SK-N-SH treated with all-trans-retinoic acid at 6 μM for 48 hours (cell line): Measurements from ENCODE around the gene APOL6.

ENCODE experiments used
- ATAC-seq: fragments of 200-7000 bp; cut with Tn5 transposase; 3 replicates; pipeline ENCODE4 v1.9.1; 2020; ENCODE audit warnings: mild to moderate bottlenecking, moderate library complexity
- ARNTL ChIP-seq: fragments of 450-650 bp; formaldehyde crosslinking; IDR thresholded peaks from 2 replicates; pipeline ENCODE4 v1.5.0; 2020; ENCODE audit warnings: low read depth, mild to moderate bottlenecking, moderate library complexity, borderline replicate concordance
- BACH2 ChIP-seq: fragments of 250-450 bp; sonication (Bioruptor Pico); IDR thresholded peaks from 2 replicates; pipeline ENCODE4 v1.9.0; 2021; ENCODE audit warnings: mild to moderate bottlenecking, borderline replicate concordance
- CREB5 ChIP-seq: fragments of 250-450 bp; sonication (Bioruptor Pico); IDR thresholded peaks from 2 replicates; pipeline ENCODE4 v1.5.1; 2020; ENCODE audit warnings: low read depth, mild to moderate bottlenecking, moderate library complexity
- CSDC2 ChIP-seq: fragments of 250-450 bp; sonication (Bioruptor Pico); IDR thresholded peaks from 2 replicates; pipeline ENCODE4 v1.5.0; 2020; ENCODE audit warnings: mild to moderate bottlenecking, moderate library complexity
- CSRNP3 ChIP-seq: fragments of 250-450 bp; sonication (Bioruptor Pico); IDR thresholded peaks from 2 replicates; pipeline ENCODE4 v1.5.1; 2021; ENCODE audit warnings: mild to moderate bottlenecking, moderate library complexity
- ESRRG ChIP-seq: fragments of 250-450 bp; sonication (Bioruptor Pico); IDR thresholded peaks from 2 replicates; pipeline ENCODE4 v1.6.1; 2021; ENCODE audit warnings: mild to moderate bottlenecking
- GLIS3 ChIP-seq: fragments of 250-450 bp; sonication (Bioruptor Pico); IDR thresholded peaks from 2 replicates; pipeline ENCODE4 v1.5.0; 2020; ENCODE audit warnings: mild to moderate bottlenecking, moderate library complexity
- ISL1 ChIP-seq: fragments of 250-450 bp; sonication (Bioruptor Pico); IDR thresholded peaks from 2 replicates; pipeline ENCODE4 v2.1.2; 2022; ENCODE audit warnings: mild to moderate bottlenecking, moderate library complexity
- OSR1 ChIP-seq: fragments of 250-450 bp; sonication (Bioruptor Pico); IDR thresholded peaks from 2 replicates; pipeline ENCODE4 v1.8.0; 2022; ENCODE audit warnings: moderate library complexity, mild to moderate bottlenecking, inconsistent platforms
- PATZ1 ChIP-seq: fragments of 250-450 bp; sonication (Bioruptor Pico); IDR thresholded peaks from 2 replicates; pipeline ENCODE4 v1.8.0; 2020; ENCODE audit warnings: mild to moderate bottlenecking, moderate library complexity, borderline replicate concordance
- POU6F1 ChIP-seq: fragments of 250-450 bp; sonication (Bioruptor Pico); IDR thresholded peaks from 2 replicates; pipeline ENCODE4 v1.8.0; 2021; ENCODE audit warnings: low read depth, mild to moderate bottlenecking, moderate library complexity, borderline replicate concordance
- PPARA ChIP-seq: fragments of 250-450 bp; sonication (Bioruptor Pico); IDR thresholded peaks from 2 replicates; pipeline ENCODE4 v1.5.0; 2020; ENCODE audit warnings: mild to moderate bottlenecking, borderline replicate concordance
- RARB ChIP-seq: fragments of 250-450 bp; sonication (Bioruptor Pico); IDR thresholded peaks from 2 replicates; pipeline ENCODE4 v1.8.0; 2021; ENCODE audit warnings: mild to moderate bottlenecking, moderate library complexity
- SNAI2 ChIP-seq: fragments of 250-450 bp; sonication (Bioruptor Pico); IDR thresholded peaks from 2 replicates; pipeline ENCODE4 v1.5.0; 2020; ENCODE audit warnings: mild to moderate bottlenecking, moderate library complexity
- TCF4 ChIP-seq: fragments of 250-450 bp; sonication (Bioruptor Pico); IDR thresholded peaks from 2 replicates; pipeline ENCODE4 v1.8.0; 2021; ENCODE audit warnings: mild to moderate bottlenecking, moderate library complexity, borderline replicate concordance
- TOX ChIP-seq: fragments of 250-450 bp; sonication (Bioruptor Pico); IDR thresholded peaks from 2 replicates; pipeline ENCODE4 v1.8.0; 2021; ENCODE audit warnings: mild to moderate bottlenecking, moderate library complexity, borderline replicate concordance
- TSHZ2 ChIP-seq: fragments of 250-450 bp; sonication (Bioruptor Pico); IDR thresholded peaks from 2 replicates; pipeline ENCODE4 v1.5.0; 2020; ENCODE audit warnings: mild to moderate bottlenecking, moderate library complexity
- ZC3H10 ChIP-seq: fragments of 250-450 bp; sonication (Bioruptor Pico); IDR thresholded peaks from 2 replicates; pipeline ENCODE4 v1.5.1; 2021; ENCODE audit warnings: mild to moderate bottlenecking, moderate library complexity
- ZFP3 ChIP-seq: fragments of 250-450 bp; sonication (Bioruptor Pico); IDR thresholded peaks from 2 replicates; pipeline ENCODE4 v1.5.0; 2020; ENCODE audit warnings: mild to moderate bottlenecking, moderate library complexity
- ZFP30 ChIP-seq: fragments of 450-650 bp; formaldehyde crosslinking; IDR thresholded peaks from 2 replicates; pipeline ENCODE4 v1.5.0; 2022; ENCODE audit warnings: mild to moderate bottlenecking, moderate library complexity
- ZNF565 ChIP-seq: fragments of 450-650 bp; formaldehyde crosslinking; conservative IDR thresholded peaks from 2 replicates; pipeline ENCODE4 v1.5.0; 2020; ENCODE audit warnings: low read depth, mild to moderate bottlenecking, moderate library complexity
- ZNF70 ChIP-seq: fragments of 450-650 bp; formaldehyde crosslinking; IDR thresholded peaks from 2 replicates; pipeline ENCODE4 v1.5.0; 2020; ENCODE audit warnings: mild to moderate bottlenecking, moderate library complexity
- ZNF8 ChIP-seq: fragments of 450-650 bp; formaldehyde crosslinking; IDR thresholded peaks from 2 replicates; pipeline ENCODE4 v1.5.0; 2020; ENCODE audit warnings: mild to moderate bottlenecking, moderate library complexity

The APOL6 gene

GRCh38 chr22:35616043-35616442, 32.2 kb upstream of the APOL6 start:
- TF ChIP-seq CREB5 (no peak), ESRRG (CRISPR knock-in tag) (no peak), GLIS3 (CRISPR knock-in tag) (no peak), ISL1 (CRISPR knock-in tag) (no peak), ZNF8 (no peak), ARNTL (CRISPR knock-in tag) (no peak), OSR1 (CRISPR knock-in tag) (no peak), PATZ1 (CRISPR knock-in tag) (no peak), SNAI2 (CRISPR knock-in tag) (no peak), ZFP30 (CRISPR knock-in tag) (no peak), POU6F1 (CRISPR knock-in tag) (no peak), ZNF565 (CRISPR knock-in tag) (no peak), RARB (no peak), CSDC2 (no peak), ZC3H10 (CRISPR knock-in tag) (no peak), TOX (CRISPR knock-in tag) (no peak), TSHZ2 (CRISPR knock-in tag) (no peak), ZFP3 (no peak), ZNF70 (no peak)
- no peak for ATAC-seq

GRCh38 chr22:35617137-35617755, 31.0 kb upstream of the APOL6 start, which contains the start of gene MB:
Gene MB, minus strand, starts transcription at chr22:35617329. Its CDS starts 72 bp downstream, at chr22:35617257.
- TF ChIP-seq POU6F1 (CRISPR knock-in tag) (no peak), ZFP3 (no peak), SNAI2 (CRISPR knock-in tag) (no peak), PPARA (CRISPR knock-in tag) (no peak), TOX (CRISPR knock-in tag) (no peak), CREB5 (no peak), ARNTL (CRISPR knock-in tag) (no peak), TCF4 (CRISPR knock-in tag) (no peak), CSRNP3 (CRISPR knock-in tag) (no peak), BACH2 (CRISPR knock-in tag) (no peak), PATZ1 (CRISPR knock-in tag) (no peak), ZNF8 (no peak), ZC3H10 (CRISPR knock-in tag) (no peak), RARB (no peak), ZNF565 (CRISPR knock-in tag) (no peak), GLIS3 (CRISPR knock-in tag) (no peak), OSR1 (CRISPR knock-in tag) (no peak), ZNF70 (no peak)
- no peak for ATAC-seq
